DOHH2 (cell line): ENCODE data around the gene UMAD1.

ENCODE experiments used
- EZH2phosphoT487 ChIP-seq: fragments of 200-600 bp; sonication (generic); IDR thresholded peaks from 2 replicates; pipeline ENCODE4 v1.6.1; 2017; ENCODE audit warnings: borderline replicate concordance, mild to moderate bottlenecking, antibody characterized with exemption, low read length, moderate library complexity, mixed read lengths
- TF ChIP-seq, protein P1 (sequence below): fragments of 200-600 bp; sonication (generic); IDR thresholded peaks from one replicate; pipeline ENCODE4 v1.5.1; 2014; ENCODE audit warnings: antibody characterized with exemption, mild to moderate bottlenecking, low read depth, low read length; ENCODE audit not compliant: poor library complexity, severe bottlenecking

GRCh38 chr7:7695111-7695817 lies 54.7 kb downstream of the UMAD1 start:
- TF ChIP-seq, protein P1, sequence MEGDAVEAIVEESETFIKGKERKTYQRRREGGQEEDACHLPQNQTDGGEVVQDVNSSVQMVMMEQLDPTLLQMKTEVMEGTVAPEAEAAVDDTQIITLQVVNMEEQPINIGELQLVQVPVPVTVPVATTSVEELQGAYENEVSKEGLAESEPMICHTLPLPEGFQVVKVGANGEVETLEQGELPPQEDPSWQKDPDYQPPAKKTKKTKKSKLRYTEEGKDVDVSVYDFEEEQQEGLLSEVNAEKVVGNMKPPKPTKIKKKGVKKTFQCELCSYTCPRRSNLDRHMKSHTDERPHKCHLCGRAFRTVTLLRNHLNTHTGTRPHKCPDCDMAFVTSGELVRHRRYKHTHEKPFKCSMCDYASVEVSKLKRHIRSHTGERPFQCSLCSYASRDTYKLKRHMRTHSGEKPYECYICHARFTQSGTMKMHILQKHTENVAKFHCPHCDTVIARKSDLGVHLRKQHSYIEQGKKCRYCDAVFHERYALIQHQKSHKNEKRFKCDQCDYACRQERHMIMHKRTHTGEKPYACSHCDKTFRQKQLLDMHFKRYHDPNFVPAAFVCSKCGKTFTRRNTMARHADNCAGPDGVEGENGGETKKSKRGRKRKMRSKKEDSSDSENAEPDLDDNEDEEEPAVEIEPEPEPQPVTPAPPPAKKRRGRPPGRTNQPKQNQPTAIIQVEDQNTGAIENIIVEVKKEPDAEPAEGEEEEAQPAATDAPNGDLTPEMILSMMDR: no peak
- TF ChIP-seq EZH2phosphoT487: no peak
